Measurements from ENCODE around the gene CFAP73.

CFAP73 gene

GRCh38 chr12:113143959-113144358, 5.6 kb upstream of the CFAP73 start:
- DNase-seq (ENCODE audit: low spot score), result no peak
- no peak overlapping the region for H3K27ac ChIP-seq
- CTCF ChIA-PET, result no interaction called here
- POLR2A ChIA-PET (ENCODE audit: low non-redundant PET), result no interaction called here
- no peak for TF ChIP-seq CTCF (conservative IDR thresholded peaks at IDR 0.05; ENCODE audit: low read depth)

- CTCF ChIA-PET, result no interaction called here
- no peak for TF ChIP-seq CTCF (conservative IDR thresholded peaks at IDR 0.05; ENCODE audit: low read depth)
- DNase-seq (ENCODE audit: low spot score), result no peak
- no peak overlapping the region for H3K27ac ChIP-seq
- POLR2A ChIA-PET (ENCODE audit: low non-redundant PET), result no interaction called here
Observed at GRCh38 chr12:113144806-113145205, 4.7 kb upstream of the CFAP73 start.

- H3K27ac ChIP-seq, result no peak overlapping the region
- CTCF ChIA-PET, result no interaction called here
- TF ChIP-seq CTCF (conservative IDR thresholded peaks at IDR 0.05; ENCODE audit: low read depth), result no peak
- POLR2A ChIA-PET (ENCODE audit: low non-redundant PET), result no interaction called here
- DNase-seq (ENCODE audit: low spot score), result no peak
Observed at GRCh38 chr12:113145720-113146551, 3.6 kb upstream of the CFAP73 start.

GRCh38 chr12:113146999-113147398, 2.5 kb upstream of the CFAP73 start:
- H3K27ac ChIP-seq, result no peak overlapping the region
- ChIA-PET CTCF (no interaction called here), POLR2A (ENCODE audit: low non-redundant PET) (no interaction called here)
- DNase-seq (ENCODE audit: low spot score), result no peak
- no peak for TF ChIP-seq CTCF (conservative IDR thresholded peaks at IDR 0.05; ENCODE audit: low read depth)

- no peak overlapping the region for H3K27ac ChIP-seq
- no peak for TF ChIP-seq CTCF (conservative IDR thresholded peaks at IDR 0.05; ENCODE audit: low read depth)
- POLR2A ChIA-PET (ENCODE audit: low non-redundant PET), result interaction anchor here (0.7 kb wide), 1 partner anchor 332 kb away, joined by 4 read pairs; no protein-coding TSS in a partner anchor
- no peak for DNase-seq (ENCODE audit: low spot score)
- CTCF ChIA-PET, result interaction anchor here (1.0 kb wide), 1 partner anchor 16 kb away, joined by 3 read pairs; the partner anchor contains the start of gene RASAL1
Observed at GRCh38 chr12:113151655-113152054, 2.1 kb downstream of the CFAP73 start.

GRCh38 chr12:113152196-113152834, 2.8 kb downstream of the CFAP73 start:
- H3K27ac ChIP-seq, result no peak overlapping the region; the same call in 1 of the 2 replicates
- ChIA-PET CTCF (interaction anchor here (0.8 to 3.1 kb wide), 8 partner anchors 14 to 159 kb away, joined by 3 to 13 read pairs (median 5); partner anchors contain the start of gene RASAL1), POLR2A (ENCODE audit: low non-redundant PET) (interaction anchor here (0.6 to 0.7 kb wide), 2 partner anchors 333 to 441 kb away, joined by 3 to 4 read pairs; no protein-coding TSS in a partner anchor)
- TF ChIP-seq CTCF (conservative IDR thresholded peaks at IDR 0.05; ENCODE audit: low read depth), result no peak
- DNase-seq (ENCODE audit: low spot score), result no peak
